Stimulated activated CD8-positive, alpha-beta memory T cell treated with anti-CD3 and anti-CD28 coated beads, Interleukin-15, amount 100 ng/mL, for 4 hours (primary cell): ENCODE results near the gene PCSK6.

Experiments
- DNase-seq, 2 donors: peaks; one replicate each; pipeline ENCODE4 v3.0.0-alpha.2; 2020; ENCODE audit warnings: low read depth in 2 of 2

PCSK6 gene

GRCh38 chr15:101401286-101401685 is 88.2 kb downstream of the PCSK6 start:
- DNase-seq, result no peak

GRCh38 chr15:101399431-101399830 is 90.1 kb downstream of the PCSK6 start:
- DNase-seq, result no peak

- no peak for DNase-seq
Observed at GRCh38 chr15:101398247-101398646, 91.3 kb downstream of the PCSK6 start.

GRCh38 chr15:101397521-101398003 is 91.9 kb downstream of the PCSK6 start:
- no peak for DNase-seq

- no peak for DNase-seq
Observed at GRCh38 chr15:101396484-101397261, 92.8 kb downstream of the PCSK6 start.

GRCh38 chr15:101394654-101395053 is 94.9 kb downstream of the PCSK6 start:
- no peak for DNase-seq

- DNase-seq, result no peak
Observed at GRCh38 chr15:101394056-101394630, 95.4 kb downstream of the PCSK6 start.

GRCh38 chr15:101393172-101393571 is 96.3 kb downstream of the PCSK6 start:
- no peak for DNase-seq

- DNase-seq, result no peak
Observed at GRCh38 chr15:101391981-101392640, 97.4 kb downstream of the PCSK6 start.

- DNase-seq, result no peak
Observed at GRCh38 chr15:101391431-101391830, 98.1 kb downstream of the PCSK6 start.

GRCh38 chr15:101390462-101390861 is 99.0 kb downstream of the PCSK6 start:
- no peak for DNase-seq

- no peak for DNase-seq
Observed at GRCh38 chr15:101390060-101390459, 99.4 kb downstream of the PCSK6 start.

GRCh38 chr15:101389362-101389761 is 100.1 kb downstream of the PCSK6 start:
- DNase-seq, result no peak

- DNase-seq, result no peak
Observed at GRCh38 chr15:101388046-101388445, 101.5 kb downstream of the PCSK6 start.

- DNase-seq, result no peak
Observed at GRCh38 chr15:101387574-101387973, 101.9 kb downstream of the PCSK6 start.

GRCh38 chr15:101386967-101387366 is 102.5 kb downstream of the PCSK6 start:
- no peak for DNase-seq

GRCh38 chr15:101386006-101386405 is 103.5 kb downstream of the PCSK6 start:
- no peak for DNase-seq

GRCh38 chr15:101384276-101384675 is 105.2 kb downstream of the PCSK6 start:
- DNase-seq, result no peak

- no peak for DNase-seq
Observed at GRCh38 chr15:101382544-101382943, 107.0 kb downstream of the PCSK6 start.

GRCh38 chr15:101381671-101382212 is 107.8 kb downstream of the PCSK6 start:
- no peak for DNase-seq

GRCh38 chr15:101380146-101380545 is 109.4 kb downstream of the PCSK6 start:
- no peak for DNase-seq

GRCh38 chr15:101379647-101380046 is 109.9 kb downstream of the PCSK6 start:
- DNase-seq, result no peak

- no peak for DNase-seq
Observed at GRCh38 chr15:101378879-101379278, 110.6 kb downstream of the PCSK6 start.
